ENCODE results near the gene CDH4.
A peak's percentile ranks its signal among the peaks of the same experiment; 100 is the strongest.
"Not testable (repeated sequence)": the region's sequence is repeated elsewhere in the genome, so short reads cannot be mapped to it uniquely, and the experiment has no call there.

CDH4 gene

GRCh38 chr20:61477451-61477861 is 225.4 kb downstream of the CDH4 start:
- in situ Hi-C loops (cut with HindIII; ENCODE audit: low sequenced_read_pairs) = no loop called here
- no peak overlapping the region for H3K4me3 ChIP-seq (ENCODE audit: low read depth, low read length)
- no peak for DNase-seq (ENCODE audit: low read depth, low spot score)
- TF ChIP-seq CTCF (IDR thresholded peaks at IDR 0.05; ENCODE audit: low read depth, low read length) = no peak

GRCh38 chr20:61478094-61478493 is 226.0 kb downstream of the CDH4 start:
- TF ChIP-seq CTCF (IDR thresholded peaks at IDR 0.05; ENCODE audit: low read depth, low read length) = no peak
- H3K4me3 ChIP-seq (ENCODE audit: low read depth, low read length) = no peak overlapping the region
- no peak for DNase-seq (ENCODE audit: low read depth, low spot score)
- in situ Hi-C loops (cut with HindIII; ENCODE audit: low sequenced_read_pairs) = no loop called here

GRCh38 chr20:61478611-61479305 is 226.7 kb downstream of the CDH4 start:
- no peak overlapping the region for H3K4me3 ChIP-seq (ENCODE audit: low read depth, low read length)
- DNase-seq (ENCODE audit: low read depth, low spot score) = no peak
- in situ Hi-C loops (cut with HindIII; ENCODE audit: low sequenced_read_pairs) = no loop called here
- no peak for TF ChIP-seq CTCF (IDR thresholded peaks at IDR 0.05; ENCODE audit: low read depth, low read length)

- in situ Hi-C loops (cut with HindIII; ENCODE audit: low sequenced_read_pairs); H3K4me3 ChIP-seq (ENCODE audit: low read depth, low read length); DNase-seq (ENCODE audit: low read depth, low spot score): not testable (repeated sequence)
These were observed 227.4 kb downstream of the CDH4 start for GRCh38 chr20:61479433-61479832.

GRCh38 chr20:61480158-61480825 is 228.2 kb downstream of the CDH4 start:
- TF ChIP-seq CTCF (IDR thresholded peaks at IDR 0.05; ENCODE audit: low read depth, low read length) = peak; percentile 15
- DNase-seq (ENCODE audit: low read depth, low spot score) = no peak
- no peak overlapping the region for H3K4me3 ChIP-seq (ENCODE audit: low read depth, low read length)
- in situ Hi-C loops (cut with HindIII; ENCODE audit: low sequenced_read_pairs) = no loop called here

- in situ Hi-C loops (cut with HindIII; ENCODE audit: low sequenced_read_pairs) = no loop called here
- no peak for TF ChIP-seq CTCF (IDR thresholded peaks at IDR 0.05; ENCODE audit: low read depth, low read length)
- H3K4me3 ChIP-seq (ENCODE audit: low read depth, low read length) = no peak overlapping the region
- no peak for DNase-seq (ENCODE audit: low read depth, low spot score)
These were observed 230.2 kb downstream of the CDH4 start for GRCh38 chr20:61482056-61482887.

Data from astrocyte of the spinal cord (primary cell).